Suprapubic skin (tissue), 4 donors: ENCODE results near the gene PTTG1IP. TPM values are rescaled to one million over a fixed set of nuclear protein-coding genes. Genes with fewer than 3 reads are reported as not detected.

Source experiments
- DNase-seq, 2 donors: peaks; one replicate each; pipeline ENCODE4 v3.0.0-alpha.2; 2019; ENCODE audit warnings: low spot score in 2 of 2
- H3K27ac ChIP-seq: fragments of 200-600 bp; sonication (generic); one replicate; pipeline ENCODE4 v1.5.1; 2019
- H3K27me3 ChIP-seq: fragments of 200-600 bp; sonication (generic); one replicate; pipeline ENCODE4 v1.5.1; 2019
- H3K36me3 ChIP-seq: fragments of 200-600 bp; sonication (generic); one replicate; pipeline ENCODE4 v1.5.1; 2019
- H3K4me1 ChIP-seq: fragments of 200-600 bp; sonication (generic); one replicate; pipeline ENCODE4 v1.5.1; 2019
- H3K4me3 ChIP-seq: fragments of 200-600 bp; sonication (generic); one replicate; pipeline ENCODE4 v1.5.1; 2019; ENCODE audit warnings: mild to moderate bottlenecking
- H3K9me3 ChIP-seq: fragments of 200-600 bp; sonication (generic); one replicate; pipeline ENCODE4 v1.5.1; 2019
- EP300 ChIP-seq: sonication (generic); formaldehyde crosslinking; IDR thresholded peaks from one replicate; pipeline ENCODE4 v1.6.1; 2017; ENCODE audit warnings: antibody characterized with exemption
- POLR2A ChIP-seq, 2 donors: fragments of 450-650 bp; IDR thresholded peaks; one replicate each; pipeline ENCODE4 v1.6.1; 2017; ENCODE audit warnings: antibody characterized with exemption in 2 of 2, mild to moderate bottlenecking in 2 of 2, moderate library complexity in 2 of 2
- POLR2AphosphoS5 ChIP-seq, 3 donors: sonication (generic); formaldehyde crosslinking; IDR thresholded peaks; one replicate each; pipeline ENCODE4 v1.6.1; 2017; ENCODE audit warnings: antibody characterized with exemption in 3 of 3
- WGBS: methylation state at CpG from one replicate; pipeline ENCODE4 v1.1.5; 2018; 5-methylcytosine and 5-hydroxymethylcytosine counted together
- total RNA-seq, 4 donors: library from RNA; depleted of rRNA; stranded (reverse); fragments of >200 nt; gene quantifications; one replicate each; pipeline ENCODE4 v1.1.0, GENCODE V29; 2016
- TF ChIP-seq, protein P1 (sequence below), 2 donors: fragments of 200-600 bp in 1 of 2; fragments of 450-650 bp in 1 of 2; sonication (generic) in 1 of 2; IDR thresholded peaks; one replicate each; pipeline ENCODE4 v1.5.1; 2016 to 2019; ENCODE audit warnings: antibody characterized with exemption in 2 of 2, mild to moderate bottlenecking in 1 of 2, moderate library complexity in 1 of 2

PTTG1IP gene
- total RNA-seq, 4 donors from 2014 or later: 114 to 172 (median 143) TPM

DNA sequence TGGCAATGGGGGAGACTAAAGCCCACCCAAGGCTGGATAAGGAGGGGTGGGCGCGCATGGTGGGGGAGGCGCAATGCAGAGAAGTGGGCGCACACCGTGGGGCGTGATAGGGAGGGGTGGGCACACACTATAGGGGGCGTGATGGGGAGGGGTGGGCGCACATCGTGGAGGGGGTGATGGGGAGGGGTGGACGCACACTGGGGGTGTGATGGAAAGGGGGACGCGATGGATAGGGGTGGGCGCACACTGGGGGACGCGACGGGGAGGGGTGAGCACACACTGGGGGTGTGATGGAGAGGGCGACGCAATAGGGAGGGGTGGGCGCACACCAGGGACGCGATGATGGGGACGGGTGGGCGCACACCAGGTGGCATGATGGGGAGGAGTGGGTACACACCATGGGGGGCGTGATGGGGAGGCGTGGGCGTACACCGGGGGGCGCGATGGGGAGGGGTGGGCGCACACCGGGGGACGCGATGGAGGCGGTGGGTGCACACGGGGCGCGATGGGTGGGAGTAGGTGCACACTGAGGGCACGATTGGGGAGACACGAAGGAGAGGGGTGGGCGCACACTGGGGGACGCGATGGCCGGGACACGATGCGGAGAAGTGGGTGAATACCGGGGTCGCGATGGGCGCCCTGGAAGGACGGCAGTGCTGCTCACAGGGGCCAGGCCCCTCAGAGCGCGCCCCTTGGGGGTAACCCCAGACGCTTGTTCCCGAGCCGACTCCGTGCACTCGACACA is 56.6 kb downstream of the PTTG1IP start:
- no peak for TF ChIP-seq EP300
- TF ChIP-seq POLR2A (IDR thresholded peaks at IDR 0.05): no peak
- no peak for TF ChIP-seq POLR2AphosphoS5 (IDR thresholded peaks at IDR 0.05)
- TF ChIP-seq, protein P1, sequence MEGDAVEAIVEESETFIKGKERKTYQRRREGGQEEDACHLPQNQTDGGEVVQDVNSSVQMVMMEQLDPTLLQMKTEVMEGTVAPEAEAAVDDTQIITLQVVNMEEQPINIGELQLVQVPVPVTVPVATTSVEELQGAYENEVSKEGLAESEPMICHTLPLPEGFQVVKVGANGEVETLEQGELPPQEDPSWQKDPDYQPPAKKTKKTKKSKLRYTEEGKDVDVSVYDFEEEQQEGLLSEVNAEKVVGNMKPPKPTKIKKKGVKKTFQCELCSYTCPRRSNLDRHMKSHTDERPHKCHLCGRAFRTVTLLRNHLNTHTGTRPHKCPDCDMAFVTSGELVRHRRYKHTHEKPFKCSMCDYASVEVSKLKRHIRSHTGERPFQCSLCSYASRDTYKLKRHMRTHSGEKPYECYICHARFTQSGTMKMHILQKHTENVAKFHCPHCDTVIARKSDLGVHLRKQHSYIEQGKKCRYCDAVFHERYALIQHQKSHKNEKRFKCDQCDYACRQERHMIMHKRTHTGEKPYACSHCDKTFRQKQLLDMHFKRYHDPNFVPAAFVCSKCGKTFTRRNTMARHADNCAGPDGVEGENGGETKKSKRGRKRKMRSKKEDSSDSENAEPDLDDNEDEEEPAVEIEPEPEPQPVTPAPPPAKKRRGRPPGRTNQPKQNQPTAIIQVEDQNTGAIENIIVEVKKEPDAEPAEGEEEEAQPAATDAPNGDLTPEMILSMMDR (IDR thresholded peaks at IDR 0.05): no peak
- DNase-seq: no peak
- 55% methylated on average over 54 of the region's 57 CpGs for WGBS

DNA sequence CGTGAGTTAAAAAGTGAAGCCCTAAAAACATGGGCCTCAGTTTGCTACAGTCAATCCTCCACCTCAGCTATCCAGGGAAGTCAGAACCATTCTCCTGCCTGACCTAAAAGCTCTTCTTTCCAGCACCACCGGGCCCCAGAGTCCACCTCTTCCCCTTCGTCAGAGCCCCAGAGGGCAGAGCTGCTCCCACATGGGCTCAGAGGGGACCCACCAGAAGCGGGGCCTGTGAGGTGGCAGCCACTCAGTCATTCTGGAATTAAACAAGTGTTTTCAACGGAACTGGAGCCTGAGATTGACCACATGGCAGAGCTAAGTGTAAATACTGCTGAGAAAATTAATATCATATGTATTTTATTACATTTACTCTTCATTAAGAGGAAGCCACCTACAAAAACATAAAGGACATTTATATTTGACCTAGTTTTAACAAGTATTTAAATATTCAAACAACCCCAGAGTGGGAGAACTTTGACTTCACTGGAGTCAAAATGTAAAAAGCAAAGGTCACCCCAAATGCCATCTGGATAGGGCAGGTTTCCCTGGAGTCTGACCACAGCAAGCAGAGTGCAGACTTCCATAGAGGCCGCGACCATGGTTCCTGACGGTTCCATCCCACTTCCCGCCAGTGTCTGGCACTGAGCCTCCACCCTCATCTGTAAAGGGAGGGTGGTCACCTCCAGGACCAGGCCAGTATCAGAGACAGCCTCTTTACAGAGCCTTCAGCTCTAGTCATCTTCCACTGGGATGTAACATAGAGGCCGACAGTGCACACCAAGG is 57.5 kb downstream of the PTTG1IP start:
- Histone ChIP-seq H3K27ac (no peak overlapping the region), H3K9me3 (peaks cover 3% of the 10 kb centered on the region), H3K36me3 (peaks cover 17% of the 10 kb centered on the region), H3K4me1 (peaks cover 41% of the 10 kb centered on the region), H3K27me3 (no peaks in the 10 kb centered on the region), H3K4me3 (no peak overlapping the region)
- 74% methylated on average over 10 of the region's 10 CpGs for WGBS
- no peak for DNase-seq
- no peak for TF ChIP-seq POLR2A (IDR thresholded peaks at IDR 0.05)
- no peak for TF ChIP-seq POLR2AphosphoS5 (IDR thresholded peaks at IDR 0.05)
- no peak for TF ChIP-seq EP300
- TF ChIP-seq, protein P1 (IDR thresholded peaks at IDR 0.05): no peak

More for the DNA sequence above, 56.6 kb downstream of the PTTG1IP start:
- Histone ChIP-seq H3K4me1 (peaks cover 41% of the 10 kb centered on the region), H3K27me3 (no peaks in the 10 kb centered on the region), H3K4me3 (peak overlapping the region; percentile 66), H3K9me3 (peaks cover 12% of the 10 kb centered on the region), H3K36me3 (peaks cover 17% of the 10 kb centered on the region), H3K27ac (peak overlapping the region; percentile 48)

DNA sequence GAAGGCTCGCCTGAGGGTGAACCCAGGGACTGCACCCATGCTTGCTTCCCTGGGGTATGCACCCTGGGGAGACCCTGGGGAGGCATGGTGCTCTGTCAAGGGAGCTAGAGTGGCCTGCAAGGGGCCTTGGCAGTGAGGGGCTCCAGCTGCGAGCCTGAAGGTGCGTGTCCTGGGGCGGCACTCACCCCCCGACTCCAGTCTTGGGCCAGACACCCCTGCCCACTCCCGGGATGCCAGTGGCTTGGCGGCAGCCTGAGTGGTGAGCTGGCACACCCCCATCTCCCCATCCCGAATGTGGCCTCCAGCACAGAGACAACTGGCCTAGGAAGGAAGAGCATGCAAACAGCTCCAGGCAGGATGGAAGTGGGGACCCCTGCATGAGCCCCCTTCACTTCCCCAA is 58.3 kb downstream of the PTTG1IP start:
- TF ChIP-seq, protein P1 (IDR thresholded peaks at IDR 0.05): no peak
- TF ChIP-seq POLR2A (IDR thresholded peaks at IDR 0.05) (no peak), EP300 (no peak), POLR2AphosphoS5 (IDR thresholded peaks at IDR 0.05) (no peak)
- Histone ChIP-seq H3K36me3 (peaks cover 21% of the 10 kb centered on the region), H3K4me1 (peaks cover 47% of the 10 kb centered on the region), H3K27me3 (no peaks in the 10 kb centered on the region), H3K9me3 (no peaks in the 10 kb centered on the region), H3K27ac (no peak overlapping the region), H3K4me3 (no peak overlapping the region)
- no CpG with 5 or more reads among the region's 8 CpGs for WGBS
- DNase-seq: no peak

DNA sequence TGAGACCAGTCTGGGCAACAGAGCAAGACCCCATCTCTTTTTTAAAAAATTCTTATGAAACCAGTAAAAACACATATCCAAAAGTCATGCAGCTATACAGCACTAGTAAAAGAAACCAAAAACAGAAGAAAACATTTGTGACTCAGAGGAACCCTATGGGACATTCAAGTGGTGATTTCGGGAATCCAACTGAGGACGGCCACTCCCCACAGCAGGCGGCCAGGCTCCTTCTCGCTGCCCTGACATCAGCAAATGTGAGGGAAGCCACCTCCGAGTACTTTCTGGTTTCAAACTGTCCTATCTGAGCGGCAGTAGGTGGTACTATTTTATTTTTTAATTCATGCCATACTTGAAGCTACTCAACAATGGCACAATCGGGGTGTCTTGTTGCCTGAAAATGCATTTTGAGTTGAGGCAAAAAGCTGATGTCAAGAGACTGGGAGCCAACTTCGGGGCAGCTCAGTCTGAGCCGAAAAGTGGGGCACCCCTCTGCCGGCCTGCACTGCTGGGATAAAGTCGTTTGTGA is 58.9 kb downstream of the PTTG1IP start:
- no peak overlapping the region for H3K27ac ChIP-seq
- 71% methylated on average over 11 of the region's 11 CpGs for WGBS
- H3K9me3 ChIP-seq: no peaks in the 10 kb centered on the region
- peaks cover 47% of the 10 kb centered on the region for H3K4me1 ChIP-seq
- no peak for TF ChIP-seq POLR2AphosphoS5 (IDR thresholded peaks at IDR 0.05)
- TF ChIP-seq, protein P1 (IDR thresholded peaks at IDR 0.05): no peak
- TF ChIP-seq EP300: no peak
- TF ChIP-seq POLR2A (IDR thresholded peaks at IDR 0.05): no peak
- no peaks in the 10 kb centered on the region for H3K27me3 ChIP-seq
- peaks cover 28% of the 10 kb centered on the region for H3K36me3 ChIP-seq
- DNase-seq: no peak
- H3K4me3 ChIP-seq: no peak overlapping the region

DNA sequence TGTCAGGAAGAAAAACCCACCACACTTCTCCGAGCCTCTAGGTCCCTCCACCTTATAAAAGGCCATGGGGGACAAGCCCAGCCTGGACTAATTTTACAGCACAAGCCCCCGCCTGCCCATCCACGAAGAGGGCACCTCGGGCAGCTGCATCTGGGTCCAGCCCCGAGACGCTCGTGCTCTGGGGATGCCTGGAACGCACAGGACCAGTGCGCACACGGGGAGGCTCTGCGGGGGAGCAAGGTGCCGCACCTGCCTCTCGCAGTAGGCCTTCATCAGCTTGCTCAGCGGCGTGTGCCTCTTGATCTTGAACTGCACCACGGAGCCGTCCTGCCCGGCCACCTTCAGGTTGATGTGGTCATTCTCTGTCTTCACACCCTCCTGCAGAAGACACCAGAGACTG is 59.8 kb downstream of the PTTG1IP start:
- no peaks in the 10 kb centered on the region for H3K27me3 ChIP-seq
- no peak for DNase-seq
- H3K4me1 ChIP-seq: peaks cover 46% of the 10 kb centered on the region
- no peaks in the 10 kb centered on the region for H3K9me3 ChIP-seq
- H3K36me3 ChIP-seq: peaks cover 36% of the 10 kb centered on the region
- H3K27ac ChIP-seq: peak overlapping the region; percentile 24
- H3K4me3 ChIP-seq: no peak overlapping the region
- 97% methylated on average over 18 of the region's 18 CpGs for WGBS
- TF ChIP-seq POLR2A (IDR thresholded peaks at IDR 0.05) (no peak), POLR2AphosphoS5 (IDR thresholded peaks at IDR 0.05) (no peak), EP300 (no peak)
- TF ChIP-seq, protein P1 (IDR thresholded peaks at IDR 0.05): no peak
